A673 (cell line): ENCODE data around the gene DCN. TPM values are rescaled to one million over a fixed set of nuclear protein-coding genes. Genes with fewer than 3 reads are reported as not detected.

ENCODE experiments used
- BruUV-seq: library from RNA; stranded (reverse); fragments of 400-500 nt; replicated peaks from 2 replicates; lab custom pipeline; 2021; lab: Mats Ljungman, UMichigan
- CTCF ChIA-PET: fragments of 300-600 bp; sonication (Branson Sonifier 250); formaldehyde crosslinking; loops from one replicate; lab custom pipeline; 2022; ENCODE audit warnings: antibody characterized with exemption; lab: Charles Lee
- POLR2A ChIA-PET: fragments of 300-600 bp; sonication (Branson Sonifier 250); formaldehyde crosslinking; loops from one replicate; lab custom pipeline; 2022; ENCODE audit warnings: antibody characterized with exemption; ENCODE audit not compliant: low non-redundant PET; lab: Charles Lee
- DNase-seq: peaks from one replicate; pipeline ENCODE4 v3.0.0-alpha.2; 2015; ENCODE audit warnings: low spot score
- H3K27ac ChIP-seq: fragments of 200-600 bp; sonication (generic); 2 replicates; pipeline ENCODE4 v1.5.1; 2016; ENCODE audit warnings: mixed run types, low read depth, mild to moderate bottlenecking, mixed read lengths, antibody characterized with exemption, low read length; ENCODE audit not compliant: poor library complexity, severe bottlenecking
- H3K27me3 ChIP-seq: fragments of 200-600 bp; sonication (generic); replicated peaks from 2 replicates; pipeline ENCODE4 v1.6.1; 2017; ENCODE audit warnings: mixed run types, low read depth, mild to moderate bottlenecking, mixed read lengths, antibody characterized with exemption, low read length; ENCODE audit not compliant: insufficient read depth, poor library complexity
- H3K36me3 ChIP-seq: fragments of 200-600 bp; sonication (generic); 2 replicates; pipeline ENCODE4 v1.6.1; 2016; ENCODE audit warnings: mixed run types, mild to moderate bottlenecking, mixed read lengths, antibody characterized with exemption, low read length; ENCODE audit not compliant: insufficient read depth, poor library complexity, severe bottlenecking
- H3K4me1 ChIP-seq: fragments of 200-600 bp; sonication (generic); 2 replicates; pipeline ENCODE4 v1.6.1; 2017; ENCODE audit warnings: mixed run types, mild to moderate bottlenecking, mixed read lengths, antibody characterized with exemption, low read length; ENCODE audit not compliant: insufficient read depth, poor library complexity, severe bottlenecking
- H3K4me3 ChIP-seq: fragments of 200-600 bp; sonication (generic); 2 replicates; pipeline ENCODE4 v1.5.1; 2016; ENCODE audit warnings: low read depth, mixed run types, mild to moderate bottlenecking, mixed read lengths, low read length; ENCODE audit not compliant: poor library complexity, severe bottlenecking
- H3K9me3 ChIP-seq: fragments of 200-600 bp; sonication (generic); 2 replicates; pipeline ENCODE4 v1.6.1; 2016; ENCODE audit warnings: mixed run types, low read depth, mild to moderate bottlenecking, mixed read lengths, antibody characterized with exemption, low read length; ENCODE audit not compliant: poor library complexity, severe bottlenecking
- EZH2 ChIP-seq: fragments of 200-600 bp; sonication (generic); IDR thresholded peaks from 2 replicates; pipeline ENCODE4 v1.6.1; 2017; ENCODE audit warnings: borderline replicate concordance, low read depth, mild to moderate bottlenecking, mixed read lengths, antibody characterized with exemption, low read length; ENCODE audit not compliant: poor library complexity, severe bottlenecking
- intact Hi-C: fragments of 100-400 bp; cut with micrococcal nuclease; formaldehyde crosslinking; loops from one replicate; pipeline ENCODE4 v1.10.0; 2022; ENCODE audit not compliant: unreplicated experiment
- total RNA-seq: library from RNA; stranded (reverse); gene quantifications from 2 replicates; pipeline ENCODE4 v1.2.3, GENCODE V29; 2021
- TF ChIP-seq, protein P1 (sequence below): fragments of 300-800, 200-600 bp; sonication (generic); conservative IDR thresholded peaks from 2 replicates; pipeline ENCODE4 v1.5.1; 2017; ENCODE audit warnings: low read depth, mild to moderate bottlenecking, antibody characterized with exemption, low read length, moderate library complexity, mixed read lengths

DCN gene
- total RNA-seq, 1 experiment from 2014 or later: 3.5 TPM

DNA sequence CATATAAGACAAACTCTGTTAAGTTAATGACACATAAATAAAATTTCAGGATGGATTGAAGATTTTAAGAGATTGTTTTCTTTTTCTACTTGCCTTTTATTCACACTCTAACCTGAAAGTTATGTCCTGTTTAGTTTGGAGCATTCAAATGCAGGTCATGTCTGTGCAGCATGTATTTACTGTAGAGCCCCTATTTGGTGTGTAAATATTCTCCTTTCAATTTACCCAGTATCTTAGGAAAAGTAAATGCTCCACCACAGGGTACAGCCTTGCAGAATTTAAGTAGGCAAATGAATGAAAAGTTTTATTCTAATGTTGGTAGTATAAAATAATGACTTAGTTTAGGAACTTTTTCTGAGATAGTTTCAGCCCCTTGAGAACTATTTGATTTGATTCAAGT, 6.2 kb upstream of the DCN start:
- Histone ChIP-seq H3K27ac (no peak overlapping the region), H3K4me3 (no peak overlapping the region), H3K9me3 (no peaks in the 10 kb centered on the region), H3K4me1 (no peaks in the 10 kb centered on the region), H3K27me3 (no peaks in the 10 kb centered on the region), H3K36me3 (no peaks in the 10 kb centered on the region)
- no TSS peak for BruUV-seq
- ChIA-PET CTCF (no interaction called here), POLR2A (no interaction called here)
- DNase-seq: no peak
- intact Hi-C loops: no loop called here
- TF ChIP-seq, protein P1, sequence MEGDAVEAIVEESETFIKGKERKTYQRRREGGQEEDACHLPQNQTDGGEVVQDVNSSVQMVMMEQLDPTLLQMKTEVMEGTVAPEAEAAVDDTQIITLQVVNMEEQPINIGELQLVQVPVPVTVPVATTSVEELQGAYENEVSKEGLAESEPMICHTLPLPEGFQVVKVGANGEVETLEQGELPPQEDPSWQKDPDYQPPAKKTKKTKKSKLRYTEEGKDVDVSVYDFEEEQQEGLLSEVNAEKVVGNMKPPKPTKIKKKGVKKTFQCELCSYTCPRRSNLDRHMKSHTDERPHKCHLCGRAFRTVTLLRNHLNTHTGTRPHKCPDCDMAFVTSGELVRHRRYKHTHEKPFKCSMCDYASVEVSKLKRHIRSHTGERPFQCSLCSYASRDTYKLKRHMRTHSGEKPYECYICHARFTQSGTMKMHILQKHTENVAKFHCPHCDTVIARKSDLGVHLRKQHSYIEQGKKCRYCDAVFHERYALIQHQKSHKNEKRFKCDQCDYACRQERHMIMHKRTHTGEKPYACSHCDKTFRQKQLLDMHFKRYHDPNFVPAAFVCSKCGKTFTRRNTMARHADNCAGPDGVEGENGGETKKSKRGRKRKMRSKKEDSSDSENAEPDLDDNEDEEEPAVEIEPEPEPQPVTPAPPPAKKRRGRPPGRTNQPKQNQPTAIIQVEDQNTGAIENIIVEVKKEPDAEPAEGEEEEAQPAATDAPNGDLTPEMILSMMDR: no peak
- TF ChIP-seq EZH2: no peak

- Histone ChIP-seq H3K4me1 (peaks cover 4% of the 10 kb centered on the region), H3K27ac (no peak overlapping the region), H3K9me3 (no peaks in the 10 kb centered on the region), H3K4me3 (no peak overlapping the region), H3K27me3 (no peaks in the 10 kb centered on the region), H3K36me3 (no peaks in the 10 kb centered on the region)
- ChIA-PET CTCF (no interaction called here), POLR2A (no interaction called here)
- BruUV-seq: no TSS peak
- TF ChIP-seq, protein P1: no peak
- TF ChIP-seq EZH2: no peak
- no peak for DNase-seq
- intact Hi-C loops: no loop called here
Measured at GRCh38 chr12:91186156-91186555, 3.5 kb upstream of the DCN start.

DNA sequence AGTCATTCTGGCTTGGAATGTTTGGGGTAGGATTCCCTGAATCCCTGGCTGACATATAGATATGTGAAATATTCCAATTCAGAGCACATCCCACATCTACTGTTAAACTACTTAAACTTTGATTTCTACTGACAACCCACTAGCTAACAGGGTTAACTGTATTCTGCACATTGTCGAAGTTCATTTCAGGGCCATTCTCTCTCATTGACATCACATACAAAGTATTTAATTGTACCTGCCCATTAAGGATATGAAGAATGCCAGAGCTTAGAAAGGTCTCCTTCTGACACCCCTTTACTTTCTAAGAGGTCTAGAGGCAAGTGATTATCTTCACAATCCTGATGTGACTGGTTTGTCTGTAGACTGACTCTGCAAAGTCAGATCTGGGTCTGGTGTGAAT, 2.8 kb upstream of the DCN start:
- CTCF ChIA-PET: no interaction called here
- BruUV-seq: no TSS peak

More for the DNA sequence above, 2.8 kb upstream of the DCN start:
- no peak for TF ChIP-seq EZH2
- TF ChIP-seq, protein P1: no peak
- intact Hi-C loops: no loop called here
- Histone ChIP-seq H3K9me3 (no peaks in the 10 kb centered on the region), H3K27me3 (no peaks in the 10 kb centered on the region), H3K27ac (no peak overlapping the region), H3K4me3 (no peak overlapping the region), H3K36me3 (no peaks in the 10 kb centered on the region), H3K4me1 (peaks cover 11% of the 10 kb centered on the region)
- no peak for DNase-seq
- POLR2A ChIA-PET: no interaction called here
